Kidney (tissue), 14 donors: ENCODE measurements around the gene CLEC3A. TPM values are rescaled to one million over a fixed set of nuclear protein-coding genes. Genes with fewer than 3 reads are reported as not detected.
A peak's percentile ranks its signal among the peaks of the same experiment; 100 is the strongest.

Experiments used
- DNase-seq, 5 donors: peaks; one replicate each; pipeline ENCODE4 v3.0.0-alpha.2; 2013 to 2020
- FAIRE-seq: peaks from 2 replicates; lab custom pipeline; 2012; peaks lifted over from hg19 to GRCh38; lab: Jason Lieb, UNC
- H3K27ac ChIP-seq, 2 donors: one replicate each; pipeline ENCODE4 v1.7.0; 2013; ENCODE audit warnings: low read depth in 2 of 2, low read length in 2 of 2, inconsistent platforms in 1 of 2
- H3K27me3 ChIP-seq: one replicate; pipeline ENCODE4 v1.7.1; 2013; ENCODE audit warnings: low read length, inconsistent platforms; ENCODE audit not compliant: control insufficient read depth, insufficient read depth
- H3K36me3 ChIP-seq, 3 donors: one replicate each; pipeline versions ENCODE4 v1.7.0 to v1.7.1; 2013; ENCODE audit warnings: low read length in 3 of 3, control low read depth in 1 of 3, inconsistent platforms in 1 of 3; ENCODE audit not compliant: insufficient read depth in 3 of 3, control insufficient read depth in 2 of 3
- H3K4me1 ChIP-seq, 3 donors: one replicate each; pipeline versions ENCODE4 v1.7.0 to v1.7.1; 2013; ENCODE audit warnings: low read length in 3 of 3, inconsistent platforms in 1 of 3, low read depth in 1 of 3; ENCODE audit not compliant: control insufficient read depth in 2 of 3, insufficient read depth in 2 of 3
- H3K4me3 ChIP-seq, 3 donors: one replicate each; pipeline versions ENCODE4 v1.7.0 to v1.8.1; 2013; ENCODE audit warnings: low read length in 3 of 3, control low read depth in 1 of 3, inconsistent platforms in 1 of 3
- H3K9ac ChIP-seq, 3 donors: one replicate each; pipeline versions ENCODE4 v1.7.0 to v1.7.1; 2013; ENCODE audit warnings: low read length in 3 of 3, control low read depth in 1 of 3, inconsistent platforms in 1 of 3
- H3K9me3 ChIP-seq, 3 donors: one replicate each; pipeline versions ENCODE4 v1.7.0 to v1.7.1; 2013; ENCODE audit warnings: low read length in 3 of 3, control low read depth in 1 of 3, inconsistent platforms in 1 of 3; ENCODE audit not compliant: control insufficient read depth in 2 of 3, insufficient read depth in 1 of 3
- intact Hi-C: fragments of 100-400 bp; cut with DNase I; formaldehyde crosslinking; loops from one replicate; pipeline ENCODE4 v1.11.1; 2022
- polyA plus RNA-seq: library from polyadenylated mRNA; stranded (reverse); fragments of 350-450 nt; fragmentation: Illumina TruSeq; extraction: RNeasy Lipid Tissue Mini Kit (QIAGEN cat#74804); gene quantifications from one replicate; pipeline ENCODE4 v1.2.3, GENCODE V29; 2014; ENCODE audit warnings: low read depth, low replicate concordance; ENCODE audit not compliant: insufficient read depth
- total RNA-seq: library from RNA; stranded (reverse); fragmentation: NEBNext Ultra II Directional; extraction: Animal tissue kit (Norgen Biotek cat#: 25700); gene quantifications from one replicate; pipeline ENCODE4 v1.2.1, GENCODE V29; 2021
- TF ChIP-seq, protein P1 (sequence below): IDR thresholded peaks from 3 replicates; pipeline ENCODE4 v1.5.1; 2012; ENCODE audit warnings: mild to moderate bottlenecking, moderate library complexity, borderline replicate concordance; ENCODE audit not compliant: insufficient read depth; ENCODE audit errors: extremely low read depth
- donor health status: control.
- donor health status: control.
- donor health status: control.
- donor health status: control.
- donor health status: control.
- donor health status: DM: yes; HTN: yes; CAD: no.
- donor health status: Normal renal cell carcinoma (clear cell type).

Gene CLEC3A
- total and polyA plus RNA-seq, 2 donors from 2014 or later = not detected

DNA sequence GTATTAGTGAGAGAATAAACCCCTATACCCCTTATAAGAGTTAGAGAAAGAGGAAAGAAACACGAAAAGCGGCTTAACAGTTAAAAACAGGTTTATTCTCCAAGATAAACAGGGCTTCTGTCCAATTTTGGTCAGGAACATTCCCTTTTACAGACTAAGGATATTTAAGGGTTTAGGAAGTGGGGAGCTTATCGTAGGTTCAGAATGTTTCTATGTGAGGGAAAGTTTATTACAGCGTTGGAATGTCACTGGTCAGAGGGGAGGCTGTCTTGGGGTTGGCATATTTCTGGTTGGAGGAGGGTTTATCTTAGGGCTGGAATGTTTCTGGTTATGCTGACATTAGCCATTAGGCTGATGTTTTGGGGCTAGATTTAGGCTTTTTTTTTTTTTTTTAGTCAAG lies 43.0 kb downstream of the CLEC3A start:
- Histone ChIP-seq H3K4me3 (no peak overlapping the region), H3K36me3 (no peaks in the 10 kb centered on the region), H3K9ac (no peak overlapping the region), H3K9me3 (no peaks in the 10 kb centered on the region), H3K27me3 (no peaks in the 10 kb centered on the region), H3K27ac (no peak overlapping the region), H3K4me1 (no peaks in the 10 kb centered on the region)
- intact Hi-C loops = no loop called here
- FAIRE-seq (no peak), DNase-seq (peak in 2 of 5 donors; percentile 31 to 67)
- TF ChIP-seq, protein P1, sequence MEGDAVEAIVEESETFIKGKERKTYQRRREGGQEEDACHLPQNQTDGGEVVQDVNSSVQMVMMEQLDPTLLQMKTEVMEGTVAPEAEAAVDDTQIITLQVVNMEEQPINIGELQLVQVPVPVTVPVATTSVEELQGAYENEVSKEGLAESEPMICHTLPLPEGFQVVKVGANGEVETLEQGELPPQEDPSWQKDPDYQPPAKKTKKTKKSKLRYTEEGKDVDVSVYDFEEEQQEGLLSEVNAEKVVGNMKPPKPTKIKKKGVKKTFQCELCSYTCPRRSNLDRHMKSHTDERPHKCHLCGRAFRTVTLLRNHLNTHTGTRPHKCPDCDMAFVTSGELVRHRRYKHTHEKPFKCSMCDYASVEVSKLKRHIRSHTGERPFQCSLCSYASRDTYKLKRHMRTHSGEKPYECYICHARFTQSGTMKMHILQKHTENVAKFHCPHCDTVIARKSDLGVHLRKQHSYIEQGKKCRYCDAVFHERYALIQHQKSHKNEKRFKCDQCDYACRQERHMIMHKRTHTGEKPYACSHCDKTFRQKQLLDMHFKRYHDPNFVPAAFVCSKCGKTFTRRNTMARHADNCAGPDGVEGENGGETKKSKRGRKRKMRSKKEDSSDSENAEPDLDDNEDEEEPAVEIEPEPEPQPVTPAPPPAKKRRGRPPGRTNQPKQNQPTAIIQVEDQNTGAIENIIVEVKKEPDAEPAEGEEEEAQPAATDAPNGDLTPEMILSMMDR = no peak

DNA sequence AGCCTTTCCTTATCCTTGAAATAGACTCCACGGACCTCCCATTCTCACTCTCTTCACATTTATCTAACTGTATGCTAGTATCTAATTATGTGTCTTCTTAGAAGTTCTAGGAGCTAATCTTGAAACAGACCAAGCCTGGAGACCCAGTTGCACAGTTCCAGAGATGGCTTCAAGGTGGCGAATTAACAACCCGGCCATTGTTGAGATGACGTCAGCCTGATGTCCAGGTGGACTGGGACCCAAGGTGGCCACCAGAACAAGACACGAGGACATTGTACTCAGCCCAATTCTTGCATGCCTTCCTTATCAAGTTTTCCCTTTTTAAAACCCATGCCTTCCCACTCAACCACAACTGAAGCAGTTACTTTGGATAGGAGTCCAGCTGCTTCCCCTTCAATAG lies 47.6 kb downstream of the CLEC3A start:
- Histone ChIP-seq H3K4me1 (no peaks in the 10 kb centered on the region), H3K9ac (no peak overlapping the region), H3K27me3 (no peaks in the 10 kb centered on the region), H3K27ac (no peak overlapping the region), H3K4me3 (no peak overlapping the region), H3K9me3 (no peaks in the 10 kb centered on the region), H3K36me3 (no peaks in the 10 kb centered on the region)
- DNase-seq (no peak), FAIRE-seq (no peak)
- intact Hi-C loops = no loop called here
- TF ChIP-seq, protein P1 = no peak

DNA sequence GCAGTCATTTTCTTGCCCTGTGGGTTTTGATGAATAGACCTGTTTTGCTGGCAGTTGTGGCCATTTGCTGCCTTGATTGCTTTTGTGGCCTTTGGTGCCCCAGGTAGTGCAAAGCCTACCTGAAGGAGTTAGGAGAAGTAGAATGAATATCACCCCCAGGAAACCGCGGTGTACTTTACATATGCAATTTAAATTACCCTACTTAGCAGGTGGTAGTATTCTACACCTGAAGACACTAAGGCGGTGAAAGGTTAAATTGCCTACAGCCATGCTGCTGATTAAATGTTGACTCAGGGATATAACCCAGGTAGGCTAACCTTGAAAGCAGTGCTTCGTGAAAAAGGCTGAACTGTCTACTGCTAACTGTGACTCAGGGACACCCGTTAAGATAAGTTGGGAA lies 49.9 kb downstream of the CLEC3A start:
- no peaks in the 10 kb centered on the region for H3K4me1 ChIP-seq
- DNase-seq (no peak), FAIRE-seq (no peak)
- no peaks in the 10 kb centered on the region for H3K36me3 ChIP-seq
- TF ChIP-seq, protein P1 = no peak
- H3K9ac ChIP-seq = no peak overlapping the region
- intact Hi-C loops = no loop called here
- H3K4me3 ChIP-seq = no peak overlapping the region
- no peaks in the 10 kb centered on the region for H3K9me3 ChIP-seq
- H3K27me3 ChIP-seq = no peaks in the 10 kb centered on the region
- no peak overlapping the region for H3K27ac ChIP-seq

DNA sequence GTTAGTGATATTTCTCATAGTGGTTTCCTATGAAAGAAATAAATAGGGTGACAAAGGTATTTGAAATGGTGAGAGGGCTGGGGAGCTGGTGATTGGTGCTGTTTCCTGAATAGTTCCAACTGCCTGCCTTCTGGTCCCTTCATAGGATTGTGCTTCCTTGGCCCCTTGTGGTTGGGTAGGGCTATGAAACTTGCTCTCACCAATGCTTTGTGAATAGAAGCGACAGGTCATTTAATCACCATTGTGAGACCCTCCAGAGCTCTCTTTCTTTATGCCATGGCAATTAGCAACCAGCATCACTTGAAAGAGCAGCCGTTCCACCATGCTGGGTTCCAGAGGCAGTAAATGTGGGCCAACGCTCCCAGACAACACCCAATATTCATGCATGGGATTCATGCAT lies 53.5 kb downstream of the CLEC3A start:
- Histone ChIP-seq H3K9ac (no peak overlapping the region), H3K27ac (no peak overlapping the region), H3K4me3 (no peak overlapping the region), H3K36me3 (no peaks in the 10 kb centered on the region), H3K4me1 (no peaks in the 10 kb centered on the region), H3K9me3 (no peaks in the 10 kb centered on the region), H3K27me3 (no peaks in the 10 kb centered on the region)
- TF ChIP-seq, protein P1 = no peak
- FAIRE-seq (no peak), DNase-seq (no peak)
- intact Hi-C loops = no loop called here
